Osteoblast (primary cell): Measurements from ENCODE around the gene GPN2. TPM values are rescaled to one million over a fixed set of nuclear protein-coding genes. Genes with fewer than 3 reads are reported as not detected.

Source experiments
- DNase-seq: peaks from one replicate; pipeline ENCODE4 v3.0.0; 2011; ENCODE audit warnings: low spot score, mixed read lengths; ENCODE audit not compliant: insufficient read length; ENCODE audit errors: missing footprints
- H2AFZ ChIP-seq: 2 replicates; pipeline ENCODE4 v1.6.0; 2011; ENCODE audit warnings: mild to moderate bottlenecking, low read length
- H3K27ac ChIP-seq: 2 replicates; pipeline ENCODE4 v1.5.1; 2011; ENCODE audit warnings: mild to moderate bottlenecking, low read depth, low read length, moderate library complexity
- H3K27me3 ChIP-seq: 2 replicates; pipeline ENCODE4 v1.6.0; 2012; ENCODE audit warnings: mild to moderate bottlenecking, control low read depth, inconsistent platforms, low read length, moderate library complexity; ENCODE audit not compliant: insufficient read depth
- H3K36me3 ChIP-seq: 2 replicates; pipeline ENCODE4 v1.5.1; 2011; ENCODE audit warnings: mild to moderate bottlenecking, low read length, control low read depth, moderate library complexity; ENCODE audit not compliant: insufficient read depth
- H3K4me1 ChIP-seq: 2 replicates; pipeline ENCODE4 v1.5.1; 2011; ENCODE audit warnings: mild to moderate bottlenecking, low read length, control low read depth, moderate library complexity; ENCODE audit not compliant: insufficient read depth
- H3K4me2 ChIP-seq: 2 replicates; pipeline ENCODE4 v1.6.0; 2011; ENCODE audit warnings: mild to moderate bottlenecking, low read length; ENCODE audit not compliant: insufficient read depth
- H3K4me3 ChIP-seq: fragments of 200-600 bp; sonication (generic); 3 replicates; pipeline ENCODE4 v1.5.1; 2012; ENCODE audit warnings: mild to moderate bottlenecking, low read length, inconsistent platforms; ENCODE audit not compliant: insufficient read depth
- H3K79me2 ChIP-seq: 2 replicates; pipeline ENCODE4 v1.6.0; 2012; ENCODE audit warnings: mild to moderate bottlenecking, low read length, control low read depth, inconsistent platforms; ENCODE audit not compliant: insufficient read depth
- H3K9me3 ChIP-seq: 2 replicates; pipeline ENCODE4 v1.5.1; 2011; ENCODE audit warnings: low read depth, low read length, control low read depth
- H4K20me1 ChIP-seq: 2 replicates; pipeline ENCODE4 v1.6.0; 2012; ENCODE audit warnings: mild to moderate bottlenecking, low read length, control low read depth; ENCODE audit not compliant: insufficient read depth
- CTCF ChIP-seq: IDR thresholded peaks from 2 replicates; pipeline ENCODE4 v1.5.1; 2011; ENCODE audit warnings: mild to moderate bottlenecking, low read depth, low read length, moderate library complexity; ENCODE audit errors: extremely low read depth
- total RNA-seq: library from RNA; depleted of rRNA; stranded (reverse); fragments of >200 nt; gene quantifications from 2 replicates; pipeline ENCODE4 v1.2.3, GENCODE V29; 2012

GPN2 gene
- total RNA-seq, 1 donor: 8.0 TPM

DNA sequence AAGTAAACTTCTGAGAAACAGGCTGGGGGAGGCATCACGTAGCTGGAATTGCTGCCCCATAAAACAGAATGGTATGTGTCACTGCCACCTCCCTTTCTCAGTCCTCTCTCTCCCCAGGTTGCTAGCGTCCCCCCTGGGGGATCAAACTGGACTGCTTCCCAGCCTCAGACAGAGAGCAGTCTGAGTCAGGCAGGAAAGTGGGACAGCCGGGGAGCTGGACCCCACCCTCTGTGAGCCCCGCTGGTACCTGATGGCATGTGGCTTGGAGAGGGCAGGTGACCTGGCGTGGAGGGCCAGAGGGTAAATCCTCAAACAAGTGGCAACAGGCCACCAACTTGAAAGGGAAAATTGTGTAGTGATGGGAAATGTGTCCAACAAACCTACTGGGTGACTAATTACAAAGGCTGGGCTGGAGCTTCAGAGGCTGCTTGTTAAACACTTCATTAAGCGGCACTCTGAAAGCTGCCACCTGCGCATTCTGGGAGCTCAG is 28.1 kb downstream of the GPN2 start:
- H3K27me3 ChIP-seq: no peaks in the 10 kb centered on the region
- H3K4me1 ChIP-seq: peaks cover 23% of the 10 kb centered on the region
- H2AFZ ChIP-seq: no peak overlapping the region
- H3K4me2 ChIP-seq: no peak overlapping the region
- no peaks in the 10 kb centered on the region for H3K9me3 ChIP-seq
- peaks cover 5% of the 10 kb centered on the region for H3K36me3 ChIP-seq
- no peak overlapping the region for H3K27ac ChIP-seq
- no peaks in the 10 kb centered on the region for H3K79me2 ChIP-seq
- no peaks in the 10 kb centered on the region for H4K20me1 ChIP-seq
- TF ChIP-seq CTCF: no peak
- H3K4me3 ChIP-seq: no peak overlapping the region
- peak; percentile 92 for DNase-seq

DNA sequence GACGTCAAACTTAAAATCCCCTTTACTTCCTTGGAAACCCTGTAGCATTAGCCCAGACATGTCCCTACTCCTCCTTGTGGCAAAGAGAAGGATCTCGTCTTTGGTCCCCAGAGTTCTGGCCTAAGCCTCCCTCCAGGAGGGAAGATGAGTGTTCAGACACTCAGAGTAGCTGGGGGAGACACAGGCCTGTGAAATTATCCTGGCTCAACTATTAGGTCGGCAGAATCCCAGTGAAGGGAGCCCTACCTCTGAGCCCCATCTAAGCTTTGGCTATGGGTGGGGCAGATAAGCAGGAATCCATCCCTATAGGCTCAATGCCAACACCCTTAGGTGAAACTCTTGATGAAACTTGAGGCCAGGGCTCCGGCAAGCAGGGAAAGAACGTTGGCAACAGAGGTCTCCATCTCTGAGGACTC is 28.8 kb downstream of the GPN2 start:
- peak overlapping the region; percentile 9 for H3K27ac ChIP-seq
- no peaks in the 10 kb centered on the region for H3K27me3 ChIP-seq
- TF ChIP-seq CTCF: peak; percentile 41
- peak; percentile 93 for DNase-seq
- H3K4me2 ChIP-seq: no peak overlapping the region
- H3K79me2 ChIP-seq: no peaks in the 10 kb centered on the region
- no peak overlapping the region for H3K4me3 ChIP-seq
- no peak overlapping the region for H2AFZ ChIP-seq
- H3K36me3 ChIP-seq: peaks cover 5% of the 10 kb centered on the region
- H4K20me1 ChIP-seq: no peaks in the 10 kb centered on the region
- H3K9me3 ChIP-seq: no peaks in the 10 kb centered on the region
- H3K4me1 ChIP-seq: peaks cover 23% of the 10 kb centered on the region

GRCh38 chr1:26858891-26859640 is 31.0 kb downstream of the GPN2 start:
- Histone ChIP-seq H3K36me3 (peaks cover 11% of the 10 kb centered on the region), H2AFZ (no peak overlapping the region)

More at GRCh38 chr1:26858891-26859640, 31.0 kb downstream of the GPN2 start:
- H4K20me1 ChIP-seq: peaks cover under 1% of the 10 kb centered on the region
- TF ChIP-seq CTCF: no peak
- no peak overlapping the region for H3K27ac ChIP-seq
- no peaks in the 10 kb centered on the region for H3K79me2 ChIP-seq
- no peaks in the 10 kb centered on the region for H3K9me3 ChIP-seq
- peak; percentile 83 for DNase-seq
- no peaks in the 10 kb centered on the region for H3K27me3 ChIP-seq
- no peak overlapping the region for H3K4me3 ChIP-seq
- peaks cover 11% of the 10 kb centered on the region for H3K4me1 ChIP-seq
- no peak overlapping the region for H3K4me2 ChIP-seq
